Stimulated activated CD8-positive, alpha-beta memory T cell treated with anti-CD3 and anti-CD28 coated beads, Interleukin-15, amount 100 ng/mL, for 24 hours (primary cell): ENCODE data around the gene ATG5.
"Not testable (repeated sequence)": the region's sequence is repeated elsewhere in the genome, so short reads cannot be mapped to it uniquely, and the experiment has no call there.

Experiments used
- DNase-seq: peaks from one replicate; pipeline ENCODE4 v3.0.0-alpha.2; 2020; ENCODE audit warnings: low read depth

ATG5 gene

DNA sequence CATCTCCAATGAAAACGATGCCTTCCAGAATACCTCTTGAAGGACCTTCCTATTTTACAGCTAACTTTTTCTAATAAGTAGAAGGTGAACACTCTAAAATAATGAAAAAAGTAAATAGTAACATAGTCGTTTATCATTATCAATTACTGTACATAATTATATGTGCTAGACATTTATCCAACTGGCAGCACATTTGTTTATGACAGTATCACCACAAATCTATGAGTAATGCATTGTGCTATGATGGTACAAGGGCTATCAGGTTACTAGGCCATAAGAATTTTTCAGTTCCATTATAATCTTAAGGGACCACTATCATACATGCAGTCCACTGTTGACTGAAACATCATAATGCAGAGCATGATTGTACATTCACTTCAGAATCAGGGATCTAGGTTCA lies 68.4 kb downstream of the ATG5 start:
- no peak for DNase-seq

- no peak for DNase-seq
Measured at GRCh38 chr6:106256201-106256968, 69.2 kb downstream of the ATG5 start.

DNA sequence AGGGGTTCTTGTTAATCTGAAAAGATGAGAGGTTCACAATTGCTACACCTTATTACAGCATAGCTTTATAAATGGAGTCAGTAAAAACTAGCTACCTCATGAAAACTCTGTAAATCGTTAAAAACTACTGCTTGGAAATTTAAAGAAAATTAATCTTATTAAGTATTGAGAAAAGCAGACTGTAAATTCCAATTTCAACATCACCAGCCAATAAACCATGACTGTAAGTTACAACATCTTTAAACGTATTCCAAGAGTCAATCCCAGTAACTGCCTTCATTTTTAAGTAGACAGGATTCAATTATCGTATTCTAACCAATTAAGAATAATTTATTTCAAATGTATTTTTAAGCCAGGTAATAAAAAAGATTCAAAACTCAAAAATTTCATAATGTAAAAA lies 70.3 kb downstream of the ATG5 start:
- no peak for DNase-seq

DNA sequence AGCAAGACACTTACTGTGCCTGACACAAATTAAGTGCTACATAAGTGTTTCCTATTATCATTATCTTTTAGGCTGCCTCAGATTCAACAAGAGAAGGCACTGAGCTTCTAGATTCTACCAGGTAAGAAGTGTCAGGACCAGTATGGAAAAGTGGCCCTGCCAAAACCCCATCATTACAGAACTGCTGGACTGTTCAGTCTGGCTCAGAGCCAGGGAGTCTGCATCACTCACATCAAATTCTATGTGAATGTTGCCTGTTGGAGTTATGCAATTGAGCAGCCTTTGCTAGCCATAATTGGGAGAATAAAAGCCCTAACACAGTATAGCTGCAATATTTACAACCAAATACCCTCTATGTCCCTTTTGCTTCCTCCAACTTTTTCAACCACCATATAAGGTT lies 70.9 kb downstream of the ATG5 start:
- DNase-seq: no peak

GRCh38 chr6:106253731-106254130 lies 71.8 kb downstream of the ATG5 start:
- no peak for DNase-seq

GRCh38 chr6:106253172-106253571 lies 72.4 kb downstream of the ATG5 start:
- DNase-seq: no peak

DNA sequence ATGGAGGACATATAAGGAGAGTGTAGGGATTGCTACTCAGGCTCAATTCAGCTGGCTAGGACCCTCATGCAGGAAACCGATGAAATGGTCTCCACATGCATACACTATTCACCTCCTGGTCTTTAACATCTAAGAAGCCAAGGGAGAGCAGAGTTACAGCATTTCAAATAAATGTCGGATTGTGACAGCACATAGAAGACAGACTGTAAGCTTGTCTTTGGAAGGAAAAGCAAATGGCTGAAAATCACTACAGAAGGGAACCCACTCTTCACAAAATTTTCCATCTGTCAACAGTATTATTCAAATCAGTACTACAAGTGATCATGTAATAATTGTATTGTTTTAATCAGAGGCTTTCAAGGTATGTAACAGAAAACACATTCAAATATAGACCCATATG lies 72.9 kb downstream of the ATG5 start:
- no peak for DNase-seq

GRCh38 chr6:106251531-106252255 lies 73.9 kb downstream of the ATG5 start:
- not testable (repeated sequence) for DNase-seq

GRCh38 chr6:106250953-106251352 lies 74.6 kb downstream of the ATG5 start:
- no peak for DNase-seq

GRCh38 chr6:106249658-106250057 lies 75.9 kb downstream of the ATG5 start:
- DNase-seq: no peak

DNA sequence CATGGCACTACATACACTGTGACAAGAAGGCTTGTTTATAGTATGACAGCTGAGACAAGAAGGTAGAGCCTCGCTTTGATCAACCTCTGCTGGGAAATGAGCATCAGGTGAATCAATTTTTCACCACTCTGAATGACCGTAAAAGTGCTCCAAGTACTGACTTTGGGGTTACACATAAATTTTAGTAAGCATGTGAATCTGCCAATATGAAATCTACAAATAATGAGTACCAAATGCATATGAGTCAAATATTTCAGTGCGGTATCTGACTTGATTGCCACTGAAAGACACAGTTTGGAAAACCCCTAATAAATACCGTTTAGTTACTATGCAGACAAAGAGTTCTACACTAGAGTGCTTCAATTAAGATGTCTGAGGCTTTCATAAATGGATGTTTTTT lies 77.8 kb downstream of the ATG5 start:
- no peak for DNase-seq

DNA sequence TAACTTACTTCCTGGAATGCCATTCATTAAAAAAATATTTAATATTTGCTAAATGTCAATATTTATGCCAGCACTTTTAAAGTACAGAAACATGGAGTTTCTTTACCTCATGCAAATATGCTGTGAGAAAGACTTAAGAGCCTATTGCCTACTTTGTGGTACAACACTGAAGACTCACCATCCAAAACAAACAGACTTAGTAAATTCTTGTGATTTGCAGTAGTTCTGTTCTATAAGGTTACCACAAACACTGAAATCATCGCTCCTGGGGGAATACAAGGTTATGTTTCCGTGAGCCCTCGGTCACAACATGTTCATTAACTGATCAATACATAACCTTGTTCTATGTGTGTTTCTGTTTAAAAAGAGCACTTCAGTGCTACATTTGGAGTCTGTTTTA lies 78.3 kb downstream of the ATG5 start:
- no peak for DNase-seq

DNA sequence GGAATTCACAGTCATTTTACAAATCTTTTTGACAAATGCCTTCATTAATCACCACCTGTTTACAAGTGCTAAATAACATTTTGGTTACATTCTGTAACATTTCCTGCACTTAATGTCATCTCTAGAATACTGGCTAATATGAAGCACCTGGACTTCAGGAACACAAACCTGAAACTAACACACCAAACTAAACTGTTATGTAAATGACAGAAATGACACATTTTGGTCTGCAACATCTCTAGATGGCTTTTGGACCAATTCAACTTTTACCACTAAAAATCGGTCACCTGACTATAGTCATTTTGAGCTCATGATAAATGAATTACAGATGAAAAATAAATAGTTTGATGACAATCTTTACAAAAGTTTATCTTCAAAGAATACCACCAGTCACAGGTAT lies 80.6 kb downstream of the ATG5 start:
- DNase-seq: no peak

DNA sequence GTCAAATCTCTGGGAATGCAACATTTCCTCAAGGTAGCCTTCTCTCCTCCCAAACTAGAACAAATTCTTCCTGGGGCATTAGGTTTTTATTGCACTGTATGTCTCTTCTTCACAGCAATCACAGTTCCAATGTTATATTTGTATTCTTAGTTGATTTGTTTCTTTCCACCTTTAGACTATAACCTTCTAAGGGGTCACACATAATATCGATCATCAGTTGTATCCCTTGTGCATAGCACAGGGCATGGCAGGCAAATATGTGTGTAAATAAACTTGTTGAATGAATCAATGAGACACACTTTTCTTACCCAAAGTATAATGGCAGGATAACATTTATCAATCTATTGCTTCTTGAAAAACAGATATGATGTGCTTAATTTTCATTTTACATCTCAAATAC lies 81.0 kb downstream of the ATG5 start:
- DNase-seq: no peak

DNA sequence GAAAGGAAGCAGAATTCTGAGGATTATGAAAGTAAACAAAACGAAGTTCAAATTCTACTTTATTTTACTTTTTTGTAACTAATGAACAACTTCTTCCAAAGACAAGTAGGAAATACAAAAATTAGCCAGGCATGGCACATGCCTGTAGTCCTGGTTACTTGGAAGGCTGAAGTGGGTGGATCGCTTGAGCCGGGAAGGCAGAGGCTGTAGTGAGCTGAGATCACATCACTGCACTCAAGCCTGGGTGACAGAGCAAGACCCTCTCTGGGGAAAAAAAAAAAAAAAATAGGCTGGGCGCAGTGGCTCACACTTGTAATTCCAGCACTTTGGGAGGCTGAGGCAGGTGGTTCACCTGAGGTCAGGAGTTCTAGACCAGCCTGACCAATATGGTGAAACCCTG lies 82.3 kb downstream of the ATG5 start:
- DNase-seq: no peak

DNA sequence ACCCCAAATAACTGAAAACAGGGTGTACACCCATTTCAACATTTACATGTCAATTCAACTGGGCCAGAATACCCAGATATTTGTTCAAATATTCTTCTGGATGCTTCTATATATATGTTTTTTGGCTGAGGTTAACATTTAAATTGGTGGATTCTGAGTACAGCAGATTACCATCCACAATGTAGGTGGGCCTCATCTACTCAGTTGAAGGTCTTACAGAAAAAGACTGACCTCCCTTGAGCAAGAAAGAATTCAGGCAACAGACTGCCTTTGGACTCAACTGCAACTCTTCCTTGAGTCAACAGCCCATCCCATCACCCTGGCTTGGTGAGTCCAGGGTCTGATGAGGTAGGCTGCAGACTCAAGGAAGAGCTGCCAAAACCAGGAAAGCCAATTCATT lies 84.1 kb downstream of the ATG5 start:
- DNase-seq: no peak

- no peak for DNase-seq
Measured at GRCh38 chr6:106237286-106237685, 88.3 kb downstream of the ATG5 start.

GRCh38 chr6:106229876-106230445 lies 95.6 kb downstream of the ATG5 start:
- not testable (repeated sequence) for DNase-seq

DNA sequence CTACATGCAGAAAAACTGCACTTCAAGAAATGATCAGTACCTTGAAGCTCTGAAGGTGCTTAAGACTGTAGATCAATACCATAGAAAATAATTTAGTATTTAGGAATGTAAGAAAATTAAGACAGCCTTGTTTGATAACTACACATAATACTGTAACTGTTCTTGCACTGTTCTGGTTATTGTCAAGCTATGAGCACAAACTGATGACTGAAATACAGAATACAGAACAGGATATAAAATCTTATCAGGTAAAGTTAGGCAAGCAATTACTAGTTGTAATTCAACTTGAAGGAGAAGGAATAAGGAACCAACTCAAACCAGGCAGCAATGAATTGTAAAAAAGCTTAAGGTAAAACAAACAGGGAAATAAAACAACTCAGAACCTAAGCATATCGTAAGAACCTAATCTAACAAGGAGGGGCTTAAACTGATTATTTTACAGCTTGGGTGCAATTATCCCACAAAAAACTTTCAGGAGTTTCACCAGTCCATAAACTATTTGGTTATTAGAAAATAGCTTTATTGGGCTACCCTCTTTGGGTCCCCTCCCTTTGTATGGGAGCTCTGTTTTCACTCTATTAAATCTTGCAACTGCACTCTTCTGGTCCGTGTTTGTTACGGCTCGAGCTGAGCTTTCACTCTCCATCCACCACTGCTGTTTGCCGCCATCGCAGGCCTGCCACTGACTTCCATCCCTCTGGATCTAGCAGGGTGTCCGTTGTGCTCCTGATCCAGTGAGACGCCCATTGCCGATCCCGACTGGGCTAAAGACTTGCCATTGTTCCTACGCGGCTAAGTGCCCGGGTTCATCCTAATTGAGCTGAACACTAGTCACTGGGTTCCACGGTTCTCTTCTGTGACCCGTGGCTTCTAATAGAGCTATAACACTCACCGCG lies 97.7 kb downstream of the ATG5 start:
- DNase-seq: no peak

- no peak for DNase-seq
Measured at GRCh38 chr6:106226676-106227075, 98.9 kb downstream of the ATG5 start.

- no peak for DNase-seq
Measured at GRCh38 chr6:106225581-106225980, 100.0 kb downstream of the ATG5 start.

GRCh38 chr6:106223300-106223930 lies 102.1 kb downstream of the ATG5 start:
- DNase-seq: no peak
